A673 (cell line): ENCODE measurements around the gene YTHDF1.

Source experiments
- EZH2 ChIP-seq: fragments of 200-600 bp; sonication (generic); IDR thresholded peaks from 2 replicates; pipeline ENCODE4 v1.6.1; 2017; ENCODE audit warnings: borderline replicate concordance, low read depth, mild to moderate bottlenecking, mixed read lengths, antibody characterized with exemption, low read length; ENCODE audit not compliant: poor library complexity, severe bottlenecking
- TF ChIP-seq, protein P1 (sequence below): fragments of 300-800, 200-600 bp; sonication (generic); conservative IDR thresholded peaks from 2 replicates; pipeline ENCODE4 v1.5.1; 2017; ENCODE audit warnings: low read depth, mild to moderate bottlenecking, antibody characterized with exemption, low read length, moderate library complexity, mixed read lengths

GRCh38 chr20:63190828-63191227 is 25.1 kb downstream of the YTHDF1 start:
- TF ChIP-seq, protein P1, sequence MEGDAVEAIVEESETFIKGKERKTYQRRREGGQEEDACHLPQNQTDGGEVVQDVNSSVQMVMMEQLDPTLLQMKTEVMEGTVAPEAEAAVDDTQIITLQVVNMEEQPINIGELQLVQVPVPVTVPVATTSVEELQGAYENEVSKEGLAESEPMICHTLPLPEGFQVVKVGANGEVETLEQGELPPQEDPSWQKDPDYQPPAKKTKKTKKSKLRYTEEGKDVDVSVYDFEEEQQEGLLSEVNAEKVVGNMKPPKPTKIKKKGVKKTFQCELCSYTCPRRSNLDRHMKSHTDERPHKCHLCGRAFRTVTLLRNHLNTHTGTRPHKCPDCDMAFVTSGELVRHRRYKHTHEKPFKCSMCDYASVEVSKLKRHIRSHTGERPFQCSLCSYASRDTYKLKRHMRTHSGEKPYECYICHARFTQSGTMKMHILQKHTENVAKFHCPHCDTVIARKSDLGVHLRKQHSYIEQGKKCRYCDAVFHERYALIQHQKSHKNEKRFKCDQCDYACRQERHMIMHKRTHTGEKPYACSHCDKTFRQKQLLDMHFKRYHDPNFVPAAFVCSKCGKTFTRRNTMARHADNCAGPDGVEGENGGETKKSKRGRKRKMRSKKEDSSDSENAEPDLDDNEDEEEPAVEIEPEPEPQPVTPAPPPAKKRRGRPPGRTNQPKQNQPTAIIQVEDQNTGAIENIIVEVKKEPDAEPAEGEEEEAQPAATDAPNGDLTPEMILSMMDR = no peak
- no peak for TF ChIP-seq EZH2
